NCI-H748 treated with DMSO at 0.1 percent for 48 hours (cell line): ENCODE data around the gene TNFRSF25.
A peak's percentile ranks its signal among the peaks of the same experiment; 100 is the strongest.

ENCODE experiments used
- DNase-seq: peaks from one replicate; lab custom pipeline; 2025; lab: John Stamatoyannopoulos, UW

TNFRSF25 gene

GRCh38 chr1:6488602-6489382 lies 22.8 kb upstream of the TNFRSF25 start:
- no peak for DNase-seq

GRCh38 chr1:6487804-6488484 lies 22.0 kb upstream of the TNFRSF25 start:
- no peak for DNase-seq

DNA sequence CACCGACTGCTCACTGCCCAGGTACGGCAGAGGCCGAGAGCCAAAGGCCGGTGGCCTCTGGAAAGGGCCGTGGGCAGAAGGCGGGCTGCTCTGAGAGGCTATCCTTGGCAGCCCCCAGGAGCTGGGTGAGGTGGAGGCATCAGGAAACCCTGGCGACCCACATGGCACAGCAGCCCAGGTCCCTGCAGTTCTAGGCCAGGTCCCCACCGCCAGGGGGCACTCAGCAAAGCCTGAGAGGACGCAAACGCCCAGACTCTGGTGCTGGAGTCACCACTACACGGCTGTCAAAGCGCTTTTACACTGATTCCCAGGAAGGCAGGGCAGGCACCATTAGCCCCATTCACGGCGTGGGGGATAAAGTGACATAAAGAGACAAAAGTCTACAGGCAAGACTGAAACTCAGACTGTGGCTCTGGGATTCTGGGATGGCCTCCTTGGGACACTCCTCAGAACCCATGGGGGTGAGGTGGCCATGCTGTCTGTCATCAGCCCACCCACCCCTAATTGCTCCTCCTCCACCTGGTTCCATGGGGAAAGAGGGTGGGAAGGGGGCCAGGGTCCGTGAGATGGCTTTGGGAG lies 20.5 kb upstream of the TNFRSF25 start:
- peak; percentile 53 for DNase-seq

GRCh38 chr1:6485168-6486101 lies 19.5 kb upstream of the TNFRSF25 start:
- no peak for DNase-seq

DNA sequence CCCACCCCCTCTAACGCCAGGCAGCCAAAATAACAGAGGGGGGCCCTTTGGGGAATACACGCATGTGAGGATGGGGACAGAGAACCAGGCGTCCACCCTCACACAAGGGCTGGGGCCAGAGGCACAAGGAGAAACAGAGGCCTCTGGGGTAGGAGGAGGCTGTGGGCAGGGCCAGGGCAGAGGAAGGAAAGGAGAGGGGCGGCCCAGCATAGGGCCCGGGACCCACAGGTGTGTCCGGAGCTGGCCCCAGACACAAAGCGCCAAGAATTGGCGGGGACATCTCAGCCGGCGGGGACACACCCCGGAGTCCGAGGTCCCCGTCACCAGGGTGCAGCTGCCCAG lies 18.8 kb upstream of the TNFRSF25 start:
- no peak for DNase-seq

- DNase-seq, result no peak
Observed at GRCh38 chr1:6483761-6484117, 17.8 kb upstream of the TNFRSF25 start.

GRCh38 chr1:6483017-6483760 lies 17.2 kb upstream of the TNFRSF25 start:
- no peak for DNase-seq

- DNase-seq, result no peak
Observed at GRCh38 chr1:6481820-6482219, 15.8 kb upstream of the TNFRSF25 start.

DNA sequence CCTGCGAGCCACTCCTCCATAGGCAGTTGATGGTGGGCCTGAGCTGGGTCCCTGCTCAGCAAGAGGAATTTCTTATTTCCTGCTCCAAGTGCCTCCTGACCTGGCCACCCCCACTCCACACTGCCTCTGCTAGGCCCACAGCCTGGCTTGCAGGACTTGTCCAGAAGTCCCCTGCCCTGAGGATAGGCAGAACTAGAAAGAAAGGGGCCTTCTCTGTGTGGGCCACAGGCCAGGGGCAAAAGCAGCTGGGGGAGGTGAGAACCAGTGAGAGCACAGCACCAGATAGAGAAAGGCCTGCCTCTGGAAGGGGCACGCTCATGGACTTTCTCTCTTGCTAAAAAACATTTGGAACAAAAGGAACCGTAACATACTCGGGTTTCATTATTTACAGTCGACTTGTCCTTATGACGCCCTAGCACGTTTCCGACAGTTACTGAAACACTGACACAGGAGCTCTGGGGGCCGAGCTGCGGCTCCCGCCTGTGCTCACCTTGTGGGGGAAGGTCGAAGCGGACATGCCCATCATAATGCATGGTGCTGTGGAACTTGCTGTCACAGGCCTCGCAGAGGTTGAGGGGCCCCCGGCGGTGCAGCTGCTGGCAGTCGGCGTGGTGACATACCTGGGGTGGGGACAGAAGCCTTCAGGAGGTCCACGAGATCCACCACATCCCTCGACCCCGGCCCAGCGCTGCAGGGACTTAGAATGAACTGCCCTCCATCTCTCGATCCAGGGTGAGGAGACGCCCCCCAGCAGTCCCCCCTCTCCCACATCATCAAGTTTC lies 11.3 kb upstream of the TNFRSF25 start:
- no peak for DNase-seq

- DNase-seq, result no peak
Observed at GRCh38 chr1:6476483-6476882, 10.5 kb upstream of the TNFRSF25 start.

DNA sequence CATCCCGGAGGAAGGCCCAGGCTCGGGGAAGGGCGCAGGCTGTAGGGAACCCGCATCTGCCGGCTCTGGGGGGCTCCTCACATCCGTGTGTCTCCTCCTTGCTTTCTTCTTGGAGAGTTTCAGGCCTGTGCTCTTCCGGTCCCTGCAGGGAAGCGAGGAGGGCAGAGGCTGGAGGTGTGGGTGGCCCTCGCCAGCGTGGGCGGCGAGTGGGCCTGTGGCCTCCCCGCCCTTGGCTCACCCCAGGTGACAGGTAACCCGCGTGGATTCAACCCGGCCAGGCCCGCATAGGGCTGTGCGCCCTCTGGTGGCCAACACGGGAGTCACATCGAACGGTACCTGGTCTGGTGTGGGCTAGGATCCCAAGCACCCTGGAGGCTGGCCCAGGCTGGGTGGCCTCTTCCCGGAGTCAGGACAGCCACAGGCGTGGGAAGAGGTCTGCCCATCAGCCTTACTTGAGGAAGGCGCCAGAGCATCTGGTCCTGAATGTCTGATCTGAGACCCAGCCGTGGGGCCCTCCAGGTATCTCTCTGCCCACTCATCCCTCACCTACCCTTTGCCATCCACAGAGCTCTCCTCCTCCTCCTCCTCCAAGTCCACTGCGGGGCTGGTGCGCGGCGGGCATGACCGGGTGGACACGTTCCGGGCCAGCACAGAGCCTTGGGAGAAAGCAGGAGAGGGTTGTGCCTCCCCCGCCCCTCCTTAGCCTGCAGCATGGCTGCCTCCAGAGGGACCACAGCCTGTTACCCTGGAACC lies 9.6 kb upstream of the TNFRSF25 start:
- no peak for DNase-seq

- no peak for DNase-seq
Observed at GRCh38 chr1:6474815-6475282, 8.9 kb upstream of the TNFRSF25 start.

DNA sequence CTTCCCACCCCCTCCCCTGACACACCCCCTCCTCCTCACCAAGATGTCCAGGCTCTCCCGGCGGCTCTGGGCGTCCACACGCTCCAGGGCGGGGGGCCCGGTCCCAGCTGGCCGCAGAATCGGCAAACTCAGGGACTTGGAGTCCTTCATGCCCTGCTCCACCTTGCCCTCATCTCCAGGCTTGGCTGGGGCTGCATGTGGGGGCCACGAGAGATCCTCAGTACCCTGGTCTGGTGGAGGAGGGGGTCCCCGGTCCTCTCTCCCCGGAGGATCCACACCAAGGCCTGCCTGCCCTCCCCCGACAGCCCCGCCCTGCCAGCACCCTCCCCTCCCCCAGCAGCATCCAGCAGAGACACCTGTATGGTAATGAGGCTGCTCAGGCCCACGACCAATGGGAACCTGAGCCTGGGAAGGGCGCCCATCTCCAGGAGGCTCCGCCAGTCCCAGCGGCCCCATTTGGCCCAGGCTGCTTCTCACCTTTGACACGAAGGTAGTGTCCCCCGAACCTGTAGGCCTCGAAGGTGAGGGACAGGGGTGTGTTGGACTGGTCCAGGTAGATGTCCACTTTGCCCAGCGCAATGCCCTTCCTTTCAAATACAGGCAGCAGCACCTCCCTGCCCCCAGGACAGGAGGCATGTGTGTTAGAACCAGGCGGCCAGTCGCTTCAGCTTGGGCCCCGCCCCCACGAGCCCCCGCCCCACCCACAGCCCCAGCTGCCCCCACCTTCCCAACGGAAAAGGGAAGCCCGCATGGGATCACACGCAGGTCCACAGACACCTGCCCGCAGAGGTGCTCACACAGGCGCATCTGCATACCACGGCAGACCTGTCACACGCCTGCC lies 8.2 kb upstream of the TNFRSF25 start:
- peak; percentile 36 for DNase-seq

DNA sequence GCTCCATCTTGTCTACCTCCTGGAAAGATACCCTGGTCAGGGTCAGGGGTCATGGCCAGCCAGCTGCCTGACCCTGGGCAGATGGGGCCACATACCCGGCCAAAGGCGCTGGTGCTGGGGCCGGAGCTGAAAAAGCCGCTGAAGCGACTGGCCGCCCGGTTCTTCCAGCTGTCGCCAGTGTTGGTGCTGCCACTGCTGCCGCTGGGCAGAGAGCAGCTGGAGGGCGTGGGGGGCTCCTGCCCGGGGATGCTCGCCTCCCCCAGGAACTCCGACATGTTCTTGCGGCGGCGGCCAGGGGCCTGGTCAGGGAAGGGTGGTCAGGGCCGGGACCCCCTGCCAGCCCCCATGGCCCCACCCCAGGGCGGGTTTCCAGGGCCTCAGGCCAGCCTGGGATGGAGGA lies 7.2 kb upstream of the TNFRSF25 start:
- no peak for DNase-seq

DNA sequence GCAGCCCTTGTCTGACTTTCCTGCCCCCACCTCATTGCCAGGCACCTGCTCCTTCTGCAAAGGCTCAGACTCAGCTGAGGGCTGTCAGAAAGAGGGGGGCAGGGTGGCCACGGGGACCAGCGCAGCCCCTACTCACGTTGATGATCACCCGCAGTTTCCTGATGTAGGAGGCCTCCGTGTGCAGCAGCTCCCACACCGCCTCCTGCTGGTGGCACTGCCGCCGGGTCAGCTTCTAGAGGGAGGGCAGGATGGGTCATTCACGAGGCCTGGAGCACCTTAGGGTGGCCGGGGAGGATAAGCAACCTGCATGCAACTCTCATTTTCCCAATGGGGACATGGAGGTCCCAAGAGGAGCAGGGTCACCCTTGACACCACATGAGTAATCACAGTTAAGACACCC lies 6.4 kb upstream of the TNFRSF25 start:
- DNase-seq, result no peak

- no peak for DNase-seq
Observed at GRCh38 chr1:6471970-6472368, 6.0 kb upstream of the TNFRSF25 start.

- no peak for DNase-seq
Observed at GRCh38 chr1:6471086-6471969, 5.4 kb upstream of the TNFRSF25 start.
